Endodermal cell (in vitro differentiated cells): ENCODE data around the gene EMCN. TPM values are rescaled to one million over a fixed set of nuclear protein-coding genes. Genes with fewer than 3 reads are reported as not detected.

Source experiments
- DNase-seq: peaks from one replicate; pipeline ENCODE4 v3.0.0-alpha.2; 2017
- H3K27ac ChIP-seq: 2 replicates; pipeline ENCODE4 v1.5.1; 2013; ENCODE audit warnings: mild to moderate bottlenecking, low read depth, low read length, moderate library complexity
- H3K27me3 ChIP-seq: 2 replicates; pipeline ENCODE4 v1.6.1; 2013; ENCODE audit warnings: mild to moderate bottlenecking, low read length, moderate library complexity; ENCODE audit not compliant: insufficient read depth, control insufficient read depth, poor library complexity, severe bottlenecking
- H3K36me3 ChIP-seq: 2 replicates; pipeline ENCODE4 v1.7.0; 2013; ENCODE audit warnings: mild to moderate bottlenecking, low read length, moderate library complexity; ENCODE audit not compliant: control insufficient read depth, insufficient read depth
- H3K4me1 ChIP-seq: one replicate; pipeline ENCODE4 v1.7.0; 2013; ENCODE audit warnings: low read length; ENCODE audit not compliant: control insufficient read depth, insufficient read depth
- H3K4me3 ChIP-seq: 2 replicates; pipeline ENCODE4 v1.5.1; 2013; ENCODE audit warnings: mild to moderate bottlenecking, low read length, moderate library complexity
- H3K9ac ChIP-seq: 2 replicates; pipeline ENCODE4 v1.6.1; 2013; ENCODE audit warnings: mild to moderate bottlenecking, low read length, moderate library complexity; ENCODE audit not compliant: poor library complexity, severe bottlenecking; ENCODE audit errors: extremely low read depth
- H3K9me3 ChIP-seq: 2 replicates; pipeline ENCODE4 v1.6.1; 2013; ENCODE audit warnings: mild to moderate bottlenecking, low read length, moderate library complexity; ENCODE audit not compliant: control insufficient read depth
- H3K27ac Mint-ChIP-seq: 2 replicates; pipeline ENCODE4 v1.8.0; 2020; ENCODE audit warnings: mixed read lengths
- H3K27me3 Mint-ChIP-seq: 2 replicates; pipeline ENCODE4 v1.8.0; 2021; ENCODE audit warnings: mild to moderate bottlenecking, mixed read lengths; ENCODE audit not compliant: insufficient read depth
- H3K36me3 Mint-ChIP-seq: 2 replicates; pipeline ENCODE4 v1.8.0; 2020; ENCODE audit warnings: low read depth, mixed read lengths
- H3K4me1 Mint-ChIP-seq: 2 replicates; pipeline ENCODE4 v1.8.0; 2020; ENCODE audit warnings: mixed read lengths
- H3K4me3 Mint-ChIP-seq: 2 replicates; pipeline ENCODE4 v1.8.0; 2020; ENCODE audit warnings: mild to moderate bottlenecking, moderate library complexity, mixed read lengths
- H3K9me3 Mint-ChIP-seq: 2 replicates; pipeline ENCODE4 v1.8.0; 2020; ENCODE audit warnings: mild to moderate bottlenecking, mixed read lengths
- WGBS, 2 experiments: methylation state at CpG; one replicate each; pipeline versions ENCODE4 v1.1.5 to v1.1.7; 2013; ENCODE audit warnings: missing lambda C conversion rate in 2 of 2, mixed read lengths in 1 of 2; ENCODE audit not compliant: insufficient coverage in 1 of 2, insufficient read length in 1 of 2; 5-methylcytosine and 5-hydroxymethylcytosine counted together
- total RNA-seq, 2 donors: library from RNA; stranded (reverse); fragmentation: NEBNext Ultra II Directional in 1 of 2; extraction: Animal tissue kit (Norgen Biotek cat#: 25700) in 1 of 2; gene quantifications; 2 replicates in 1 of 2; 3 replicates in 1 of 2; pipeline ENCODE4 v1.2.1, GENCODE V29; 2021
- TF ChIP-seq, protein P1 (sequence below): fragments of 200-600 bp; sonication (generic); conservative IDR thresholded peaks from 2 replicates; pipeline ENCODE4 v1.5.0; 2021; ENCODE audit warnings: antibody characterized with exemption, mild to moderate bottlenecking

Gene EMCN
- total RNA-seq, 2 donors from 2014 or later: not detected

DNA sequence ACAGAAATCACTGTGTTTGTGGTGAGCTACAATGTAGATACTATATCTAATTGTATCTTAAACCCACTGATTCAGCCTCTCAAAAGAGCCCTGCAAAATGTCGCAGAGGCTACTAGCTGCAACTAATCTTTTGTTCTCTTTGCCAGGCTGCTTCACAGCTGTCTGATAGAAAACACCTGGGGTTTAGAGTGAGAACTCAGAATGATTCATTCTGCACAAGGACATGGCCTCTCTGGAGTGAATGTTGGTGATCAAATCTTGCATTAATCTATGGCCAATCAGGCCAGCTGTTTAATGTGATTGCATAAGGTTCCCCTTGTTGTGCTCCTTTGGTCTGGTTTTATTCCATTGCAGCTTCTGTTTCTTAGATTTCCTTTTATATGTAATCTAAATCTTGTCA, 100.3 kb downstream of the EMCN start:
- no peaks in the 10 kb centered on the region for H3K27me3 Mint-ChIP-seq
- Histone ChIP-seq H3K4me3 (no peak overlapping the region), H3K9ac (no peak overlapping the region), H3K27ac (no peak overlapping the region), H3K27me3 (no peaks in the 10 kb centered on the region), H3K4me1 (no peaks in the 10 kb centered on the region), H3K36me3 (no peaks in the 10 kb centered on the region), H3K9me3 (no peaks in the 10 kb centered on the region)
- no peak overlapping the region for H3K4me3 Mint-ChIP-seq
- H3K4me1 Mint-ChIP-seq: peaks cover 4% of the 10 kb centered on the region
- DNase-seq: no peak
- H3K36me3 Mint-ChIP-seq: no peaks in the 10 kb centered on the region
- TF ChIP-seq, protein P1, sequence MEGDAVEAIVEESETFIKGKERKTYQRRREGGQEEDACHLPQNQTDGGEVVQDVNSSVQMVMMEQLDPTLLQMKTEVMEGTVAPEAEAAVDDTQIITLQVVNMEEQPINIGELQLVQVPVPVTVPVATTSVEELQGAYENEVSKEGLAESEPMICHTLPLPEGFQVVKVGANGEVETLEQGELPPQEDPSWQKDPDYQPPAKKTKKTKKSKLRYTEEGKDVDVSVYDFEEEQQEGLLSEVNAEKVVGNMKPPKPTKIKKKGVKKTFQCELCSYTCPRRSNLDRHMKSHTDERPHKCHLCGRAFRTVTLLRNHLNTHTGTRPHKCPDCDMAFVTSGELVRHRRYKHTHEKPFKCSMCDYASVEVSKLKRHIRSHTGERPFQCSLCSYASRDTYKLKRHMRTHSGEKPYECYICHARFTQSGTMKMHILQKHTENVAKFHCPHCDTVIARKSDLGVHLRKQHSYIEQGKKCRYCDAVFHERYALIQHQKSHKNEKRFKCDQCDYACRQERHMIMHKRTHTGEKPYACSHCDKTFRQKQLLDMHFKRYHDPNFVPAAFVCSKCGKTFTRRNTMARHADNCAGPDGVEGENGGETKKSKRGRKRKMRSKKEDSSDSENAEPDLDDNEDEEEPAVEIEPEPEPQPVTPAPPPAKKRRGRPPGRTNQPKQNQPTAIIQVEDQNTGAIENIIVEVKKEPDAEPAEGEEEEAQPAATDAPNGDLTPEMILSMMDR: no peak
- WGBS, 2 experiments: 71 to 100% methylated on average over 1 of the region's 1 CpG
- H3K9me3 Mint-ChIP-seq: no peaks in the 10 kb centered on the region
- H3K27ac Mint-ChIP-seq: no peak overlapping the region

DNA sequence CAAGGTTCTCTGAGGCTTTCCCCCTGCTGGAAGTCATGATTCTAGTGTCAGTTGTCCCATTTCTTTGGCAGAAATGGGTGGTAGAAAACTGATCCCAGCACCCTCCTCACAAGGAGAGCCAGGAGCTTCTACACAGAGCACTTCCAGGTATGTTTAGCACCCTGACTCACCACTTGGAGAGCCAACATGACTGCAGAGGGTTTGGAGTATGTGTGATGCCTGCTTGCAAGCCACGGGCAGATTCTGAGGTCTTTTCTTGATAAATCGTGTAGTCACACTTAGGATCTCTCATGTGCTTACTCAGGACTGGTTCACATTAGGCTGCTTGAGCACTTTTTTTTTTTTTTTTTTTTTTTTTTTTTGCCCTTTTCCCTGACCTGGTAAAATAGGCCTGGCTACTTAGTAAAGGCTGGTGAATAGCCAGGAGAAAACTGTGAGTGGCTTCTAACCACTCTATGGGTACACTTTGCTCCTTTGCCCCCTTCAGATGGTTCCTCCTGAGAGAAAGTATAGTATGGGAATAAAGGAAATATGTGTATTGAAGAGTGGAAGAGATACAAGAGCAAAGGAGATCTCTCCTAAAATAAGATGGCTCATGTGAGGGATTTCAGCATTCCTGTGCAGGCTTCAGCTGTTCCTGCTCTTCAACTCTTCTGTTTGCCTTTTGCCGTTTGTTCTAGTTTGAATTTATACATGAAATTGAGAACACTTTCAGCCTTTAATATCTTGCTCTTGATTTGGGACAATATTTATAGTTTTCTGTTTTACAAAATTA, 103.6 kb downstream of the EMCN start:
- TF ChIP-seq, protein P1: peak; percentile 16
- no peaks in the 10 kb centered on the region for H3K36me3 ChIP-seq
- no peak overlapping the region for H3K4me3 Mint-ChIP-seq

DNA sequence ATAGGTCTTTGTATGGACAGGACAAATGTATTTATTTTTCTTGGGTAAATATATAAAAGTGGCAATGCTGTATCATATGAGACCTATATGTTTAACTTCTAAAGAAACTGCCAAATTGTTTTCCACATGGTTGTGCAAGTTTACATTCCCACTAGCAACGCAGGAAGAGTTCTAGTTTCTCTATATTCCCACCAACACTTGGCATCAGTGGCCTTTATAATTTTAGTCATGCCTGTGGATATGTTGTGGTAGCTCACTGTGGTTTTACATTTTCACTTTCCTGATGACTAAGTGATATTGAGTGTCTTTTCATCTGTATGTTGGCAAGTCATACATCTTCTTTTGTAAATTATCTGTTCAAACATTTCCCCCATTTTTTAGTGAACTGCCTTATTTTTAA, 126.0 kb downstream of the EMCN start:
- Histone ChIP-seq H3K36me3 (no peaks in the 10 kb centered on the region), H3K4me3 (no peak overlapping the region), H3K27ac (no peak overlapping the region), H3K9me3 (no peaks in the 10 kb centered on the region), H3K4me1 (no peaks in the 10 kb centered on the region), H3K27me3 (peaks cover 5% of the 10 kb centered on the region), H3K9ac (no peak overlapping the region)
- Mint-ChIP-seq H3K9me3 (no peaks in the 10 kb centered on the region), H3K4me1 (peaks cover 8% of the 10 kb centered on the region), H3K36me3 (no peaks in the 10 kb centered on the region), H3K27me3 (no peaks in the 10 kb centered on the region), H3K4me3 (no peak overlapping the region), H3K27ac (no peak overlapping the region)
- no peak for DNase-seq
- TF ChIP-seq, protein P1: no peak
- WGBS, 2 experiments: 88% methylated on average over 1 of the region's 1 CpG; no CpG with 5 or more reads in 1 of the 2 experiments

More for the DNA sequence above, 103.6 kb downstream of the EMCN start:
- Mint-ChIP-seq H3K36me3 (no peaks in the 10 kb centered on the region), H3K9me3 (no peaks in the 10 kb centered on the region), H3K27ac (no peak overlapping the region), H3K4me1 (peaks cover 4% of the 10 kb centered on the region), H3K27me3 (no peaks in the 10 kb centered on the region)
- 94% methylated on average over 3 of the region's 3 CpGs; no CpG with 5 or more reads in 1 of the 2 experiments for WGBS, 2 experiments
- Histone ChIP-seq H3K4me3 (no peak overlapping the region), H3K9me3 (no peaks in the 10 kb centered on the region), H3K27ac (no peak overlapping the region), H3K9ac (no peak overlapping the region), H3K4me1 (no peaks in the 10 kb centered on the region), H3K27me3 (no peaks in the 10 kb centered on the region)
- DNase-seq: peak; percentile 49
